ENCODE data around the gene UGT2A2.
A peak's percentile ranks its signal among the peaks of the same experiment; 100 is the strongest.

UGT2A2 gene

GRCh38 chr4:69650872-69651271, 11.4 kb upstream of the UGT2A2 start:
- DNase-seq (ENCODE audit: low read depth) = no peak
- H3K4me3 ChIP-seq (ENCODE audit: low read depth, low read length) = no peak overlapping the region
- TF ChIP-seq CTCF (IDR thresholded peaks at IDR 0.05; ENCODE audit: control insufficient read depth, extremely low read depth, insufficient read depth) = no peak

DNA sequence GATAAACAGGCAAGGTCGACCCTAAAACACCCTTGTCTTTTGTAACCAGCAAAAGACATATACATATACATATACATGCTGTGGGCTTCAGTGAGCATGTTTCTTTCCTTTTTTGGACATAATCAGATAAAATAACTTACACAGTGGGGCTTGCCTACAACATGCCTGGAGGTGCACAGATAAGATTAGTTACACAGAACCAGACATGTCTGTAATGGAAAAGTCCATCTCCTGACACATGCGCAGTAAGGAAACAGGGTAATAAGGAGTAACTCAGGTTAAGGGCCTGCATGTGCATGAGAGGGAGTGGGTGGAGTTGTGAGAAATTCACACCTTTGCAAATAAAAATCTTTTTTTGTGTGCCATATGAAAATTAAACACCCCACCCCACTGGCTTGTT, 10.2 kb upstream of the UGT2A2 start:
- no peak for TF ChIP-seq CTCF (IDR thresholded peaks at IDR 0.05; ENCODE audit: control insufficient read depth, extremely low read depth, insufficient read depth)
- DNase-seq (ENCODE audit: low read depth) = no peak
- no peak overlapping the region for H3K4me3 ChIP-seq (ENCODE audit: low read depth, low read length)

DNA sequence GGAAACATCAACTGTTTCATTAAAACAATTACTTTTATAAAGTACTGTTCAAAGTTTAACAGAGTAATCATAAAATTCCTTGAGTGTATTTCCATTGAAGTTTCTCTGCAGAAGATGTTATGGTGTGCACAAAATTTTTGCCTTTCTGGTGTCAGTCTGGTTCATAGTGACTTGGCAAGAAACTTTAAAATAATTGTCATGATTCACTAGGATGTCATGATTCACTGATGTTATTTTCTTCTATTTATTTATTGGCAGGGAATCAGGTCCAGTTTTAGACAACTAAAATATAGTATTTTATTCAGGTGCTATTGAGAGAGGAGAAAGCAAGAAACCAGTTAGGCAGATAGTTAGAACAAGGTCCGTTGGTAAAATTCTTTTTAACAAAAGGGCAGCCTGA, 9.8 kb upstream of the UGT2A2 start:
- no peak for TF ChIP-seq CTCF (IDR thresholded peaks at IDR 0.05; ENCODE audit: control insufficient read depth, extremely low read depth, insufficient read depth)
- no peak for DNase-seq (ENCODE audit: low read depth)
- H3K4me3 ChIP-seq (ENCODE audit: low read depth, low read length) = no peak overlapping the region

- TF ChIP-seq CTCF (IDR thresholded peaks at IDR 0.05; ENCODE audit: control insufficient read depth, extremely low read depth, insufficient read depth) = no peak
- H3K4me3 ChIP-seq (ENCODE audit: low read depth, low read length) = no peak overlapping the region
- no peak for DNase-seq (ENCODE audit: low read depth)
These were observed 3.5 kb upstream of the UGT2A2 start for GRCh38 chr4:69642961-69643360.

GRCh38 chr4:69640289-69640688, 847 bp upstream of the UGT2A2 start:
- TF ChIP-seq CTCF (IDR thresholded peaks at IDR 0.05; ENCODE audit: control insufficient read depth, extremely low read depth, insufficient read depth) = no peak
- no peak overlapping the region for H3K4me3 ChIP-seq (ENCODE audit: low read depth, low read length)
- no peak for DNase-seq (ENCODE audit: low read depth)

- TF ChIP-seq CTCF (IDR thresholded peaks at IDR 0.05; ENCODE audit: control insufficient read depth, extremely low read depth, insufficient read depth) = peak; percentile 75
- H3K4me3 ChIP-seq (ENCODE audit: low read depth, low read length) = no peak overlapping the region
- DNase-seq (ENCODE audit: low read depth) = peak; percentile 57
These were observed 22.3 kb downstream of the UGT2A2 start for GRCh38 chr4:69617083-69617694.

- no peak for DNase-seq (ENCODE audit: low read depth)
- H3K4me3 ChIP-seq (ENCODE audit: low read depth, low read length) = no peak overlapping the region
- no peak for TF ChIP-seq CTCF (IDR thresholded peaks at IDR 0.05; ENCODE audit: control insufficient read depth, extremely low read depth, insufficient read depth)
These were observed 29.0 kb downstream of the UGT2A2 start for GRCh38 chr4:69610484-69610883.

Measured in LNCaP clone FGC (cell line).